Fibroblast of lung (primary cell): ENCODE results near the gene GRID1.

Experiments used
- EZH2 ChIP-seq: IDR thresholded peaks from 2 replicates; pipeline ENCODE4 v1.5.1; 2012; ENCODE audit warnings: low read length, control low read depth, mild to moderate bottlenecking; ENCODE audit errors: missing control alignments
- TF ChIP-seq, protein P1 (sequence below), 2 donors: IDR thresholded peaks in 1 of 2; conservative IDR thresholded peaks in 1 of 2; 1 replicate in 1 of 2; 2 replicates in 1 of 2; pipeline ENCODE4 v1.5.1; 2011 to 2012; ENCODE audit warnings: low read length in 2 of 2, control low read depth in 1 of 2, inconsistent platforms in 1 of 2, low read depth in 1 of 2, mild to moderate bottlenecking in 1 of 2

DNA sequence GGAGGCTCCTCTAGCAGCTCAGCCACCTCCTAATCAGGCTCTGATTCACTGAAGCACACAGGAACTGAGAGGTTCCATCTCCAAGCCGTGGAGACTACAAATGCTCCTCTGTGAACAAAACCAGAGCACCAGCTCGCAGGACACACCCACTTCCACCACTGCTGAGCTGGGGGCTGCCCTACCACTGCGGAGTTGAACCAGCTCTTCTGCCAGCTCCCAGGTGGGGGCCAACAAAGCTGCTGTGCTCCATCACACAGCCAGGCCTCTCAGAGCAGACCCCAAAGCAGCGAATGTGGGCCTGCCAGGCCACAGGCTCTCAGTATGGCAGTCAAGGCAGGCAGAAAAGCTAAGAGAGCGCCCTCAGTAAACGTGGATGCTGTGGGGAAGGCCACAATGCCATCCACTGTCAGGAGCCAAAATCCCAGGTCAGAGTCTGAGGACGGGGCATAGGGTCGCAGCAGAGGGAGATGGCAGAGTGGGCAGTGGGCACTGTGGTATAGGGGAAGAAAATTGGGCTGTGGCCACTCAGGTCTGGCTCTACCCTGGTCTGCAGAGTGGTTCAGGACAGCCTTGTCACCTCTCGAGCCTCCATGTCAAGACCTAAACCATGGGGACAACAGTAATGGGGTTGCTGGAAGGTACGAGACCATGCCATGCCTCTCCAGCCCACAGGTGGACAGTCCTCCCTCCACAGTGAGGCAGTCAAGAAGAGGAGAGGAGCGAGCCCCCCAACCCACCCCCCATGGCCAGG, 82.1 kb downstream of the GRID1 start:
- TF ChIP-seq, protein P1, sequence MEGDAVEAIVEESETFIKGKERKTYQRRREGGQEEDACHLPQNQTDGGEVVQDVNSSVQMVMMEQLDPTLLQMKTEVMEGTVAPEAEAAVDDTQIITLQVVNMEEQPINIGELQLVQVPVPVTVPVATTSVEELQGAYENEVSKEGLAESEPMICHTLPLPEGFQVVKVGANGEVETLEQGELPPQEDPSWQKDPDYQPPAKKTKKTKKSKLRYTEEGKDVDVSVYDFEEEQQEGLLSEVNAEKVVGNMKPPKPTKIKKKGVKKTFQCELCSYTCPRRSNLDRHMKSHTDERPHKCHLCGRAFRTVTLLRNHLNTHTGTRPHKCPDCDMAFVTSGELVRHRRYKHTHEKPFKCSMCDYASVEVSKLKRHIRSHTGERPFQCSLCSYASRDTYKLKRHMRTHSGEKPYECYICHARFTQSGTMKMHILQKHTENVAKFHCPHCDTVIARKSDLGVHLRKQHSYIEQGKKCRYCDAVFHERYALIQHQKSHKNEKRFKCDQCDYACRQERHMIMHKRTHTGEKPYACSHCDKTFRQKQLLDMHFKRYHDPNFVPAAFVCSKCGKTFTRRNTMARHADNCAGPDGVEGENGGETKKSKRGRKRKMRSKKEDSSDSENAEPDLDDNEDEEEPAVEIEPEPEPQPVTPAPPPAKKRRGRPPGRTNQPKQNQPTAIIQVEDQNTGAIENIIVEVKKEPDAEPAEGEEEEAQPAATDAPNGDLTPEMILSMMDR (conservative IDR thresholded peaks at IDR 0.05 in 1 of 2, IDR thresholded peaks at IDR 0.05 in 1 of 2; ENCODE audit: low read depth in 1 of 2, low read length in 2 of 2) = no peak
- TF ChIP-seq EZH2 = no peak
